ENCODE results near the gene PLEKHN1. TPM values are rescaled to one million over a fixed set of nuclear protein-coding genes. Genes with fewer than 3 reads are reported as not detected.
A peak's percentile ranks its signal among the peaks of the same experiment; 100 is the strongest.
"Not testable (repeated sequence)": the region's sequence is repeated elsewhere in the genome, so short reads cannot be mapped to it uniquely, and the experiment has no call there.

PLEKHN1 gene
- total RNA-seq, 1 experiment from 2014 or later: 7.9 TPM

DNA sequence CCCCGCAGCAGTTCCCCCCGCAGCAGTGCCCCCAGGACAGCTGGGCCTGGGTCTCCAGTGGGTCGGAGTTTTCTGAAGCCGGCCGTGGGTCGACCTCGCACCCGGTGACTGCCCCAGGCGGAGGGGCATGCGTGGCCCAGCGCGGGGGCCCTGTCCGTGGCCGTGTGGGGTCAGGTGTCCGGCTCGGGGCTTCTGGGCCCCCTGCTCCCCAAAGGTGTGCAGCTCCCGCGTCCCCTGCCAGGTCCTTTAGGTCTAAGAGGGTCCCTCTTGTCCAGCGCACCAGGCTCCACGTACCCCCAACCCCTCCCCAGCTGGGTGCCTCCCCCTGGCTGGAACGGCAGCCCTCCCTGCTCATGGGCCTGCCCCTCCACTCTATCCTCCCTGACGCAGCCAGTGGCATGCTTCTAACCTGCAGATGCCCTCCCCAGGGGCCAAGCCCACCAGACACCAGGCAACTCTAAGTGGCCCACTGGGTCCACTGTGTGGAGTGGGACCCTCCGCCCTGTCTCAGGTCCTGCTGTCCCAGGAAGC is 39.6 kb downstream of the PLEKHN1 start:
- no peaks in the 10 kb centered on the region for H3K27me3 Mint-ChIP-seq (ENCODE audit: insufficient read depth, unreplicated experiment)
- peaks cover 7% of the 10 kb centered on the region for H3K4me1 Mint-ChIP-seq (ENCODE audit: insufficient read depth, unreplicated experiment)
- ChIA-PET POLR2A (interaction anchor here (1.4 kb wide), 1 partner anchor 7 kb away, joined by 3 read pairs; the partner anchor contains the start of gene ISG15), CTCF (interaction anchor here (1.5 to 2.0 kb wide), 3 partner anchors 9 to 22 kb away, joined by 4 to 7 read pairs (median 5); no protein-coding TSS in a partner anchor)
- DNase-seq (ENCODE audit: unreplicated experiment): no peak
- no peaks in the 10 kb centered on the region for H3K36me3 Mint-ChIP-seq (ENCODE audit: insufficient read depth, unreplicated experiment)
- H3K27ac Mint-ChIP-seq (ENCODE audit: low read depth, unreplicated experiment): no peak overlapping the region
- TF ChIP-seq, protein P1, sequence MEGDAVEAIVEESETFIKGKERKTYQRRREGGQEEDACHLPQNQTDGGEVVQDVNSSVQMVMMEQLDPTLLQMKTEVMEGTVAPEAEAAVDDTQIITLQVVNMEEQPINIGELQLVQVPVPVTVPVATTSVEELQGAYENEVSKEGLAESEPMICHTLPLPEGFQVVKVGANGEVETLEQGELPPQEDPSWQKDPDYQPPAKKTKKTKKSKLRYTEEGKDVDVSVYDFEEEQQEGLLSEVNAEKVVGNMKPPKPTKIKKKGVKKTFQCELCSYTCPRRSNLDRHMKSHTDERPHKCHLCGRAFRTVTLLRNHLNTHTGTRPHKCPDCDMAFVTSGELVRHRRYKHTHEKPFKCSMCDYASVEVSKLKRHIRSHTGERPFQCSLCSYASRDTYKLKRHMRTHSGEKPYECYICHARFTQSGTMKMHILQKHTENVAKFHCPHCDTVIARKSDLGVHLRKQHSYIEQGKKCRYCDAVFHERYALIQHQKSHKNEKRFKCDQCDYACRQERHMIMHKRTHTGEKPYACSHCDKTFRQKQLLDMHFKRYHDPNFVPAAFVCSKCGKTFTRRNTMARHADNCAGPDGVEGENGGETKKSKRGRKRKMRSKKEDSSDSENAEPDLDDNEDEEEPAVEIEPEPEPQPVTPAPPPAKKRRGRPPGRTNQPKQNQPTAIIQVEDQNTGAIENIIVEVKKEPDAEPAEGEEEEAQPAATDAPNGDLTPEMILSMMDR (IDR thresholded peaks at IDR 0.05; ENCODE audit: unreplicated experiment): no peak
- H3K4me3 Mint-ChIP-seq (ENCODE audit: unreplicated experiment): no peak overlapping the region
- no TSS peak for BruUV-seq (replicated peaks)
- H3K9me3 Mint-ChIP-seq (ENCODE audit: unreplicated experiment): no peaks in the 10 kb centered on the region
- intact Hi-C loops (cut with micrococcal nuclease): no loop called here

DNA sequence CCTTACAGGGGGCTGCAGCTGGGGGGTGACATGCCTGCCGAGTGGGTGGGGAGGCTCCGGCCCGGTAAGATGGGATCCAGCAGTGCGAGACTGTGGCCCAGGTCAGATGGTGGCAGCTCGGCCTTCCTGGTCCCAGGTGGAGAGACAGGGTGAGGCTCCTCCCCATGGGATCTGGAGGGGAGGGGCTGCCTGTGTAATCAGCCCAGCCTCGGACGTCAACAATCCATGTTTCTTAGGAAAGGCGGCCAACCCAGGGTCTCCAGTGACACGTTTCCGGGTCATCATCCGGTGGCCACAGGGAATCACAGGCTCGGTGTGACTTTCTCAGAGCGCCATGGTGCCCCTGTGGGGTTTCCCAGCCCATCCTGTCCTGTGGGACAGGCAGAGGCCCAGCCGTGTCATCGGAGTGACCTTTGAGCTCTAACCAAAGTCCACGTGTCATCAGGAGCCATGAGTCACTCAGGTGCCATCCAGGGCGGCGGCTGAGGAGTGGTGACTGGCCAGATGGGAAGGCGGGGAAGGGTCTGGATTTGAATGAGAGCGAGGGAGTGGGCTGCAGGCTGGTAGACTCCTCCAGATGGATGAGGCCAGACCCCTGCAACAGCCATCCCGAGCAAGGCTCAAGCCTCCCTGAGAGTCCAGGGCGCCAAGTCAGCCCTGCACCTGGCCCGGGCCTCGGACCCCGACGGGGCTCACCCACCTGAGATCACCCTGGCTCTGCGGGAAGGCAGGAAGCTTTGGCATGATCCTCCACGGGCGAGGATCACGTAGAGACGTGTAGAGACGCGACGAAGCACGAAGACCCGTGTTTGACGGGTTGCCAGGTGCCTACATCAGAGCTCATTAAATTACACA is 40.2 kb downstream of the PLEKHN1 start:
- Mint-ChIP-seq H3K27me3 (ENCODE audit: insufficient read depth, unreplicated experiment) (no peaks in the 10 kb centered on the region), H3K4me3 (ENCODE audit: unreplicated experiment) (no peak overlapping the region), H3K36me3 (ENCODE audit: insufficient read depth, unreplicated experiment) (no peaks in the 10 kb centered on the region), H3K4me1 (ENCODE audit: insufficient read depth, unreplicated experiment) (peaks cover 5% of the 10 kb centered on the region), H3K27ac (ENCODE audit: low read depth, unreplicated experiment) (no peak overlapping the region), H3K9me3 (ENCODE audit: unreplicated experiment) (no peaks in the 10 kb centered on the region)
- ChIA-PET CTCF (interaction anchor here (1.5 to 2.0 kb wide), 3 partner anchors 8 to 22 kb away, joined by 4 to 7 read pairs (median 5); no protein-coding TSS in a partner anchor), POLR2A (interaction anchor here (0.6 kb wide), 1 partner anchor 23 kb away, joined by 3 read pairs; no protein-coding TSS in a partner anchor)
- intact Hi-C loops (cut with micrococcal nuclease): no loop called here
- TF ChIP-seq, protein P1 (IDR thresholded peaks at IDR 0.05; ENCODE audit: unreplicated experiment): no peak
- no TSS peak for BruUV-seq (replicated peaks)
- DNase-seq (ENCODE audit: unreplicated experiment): no peak

DNA sequence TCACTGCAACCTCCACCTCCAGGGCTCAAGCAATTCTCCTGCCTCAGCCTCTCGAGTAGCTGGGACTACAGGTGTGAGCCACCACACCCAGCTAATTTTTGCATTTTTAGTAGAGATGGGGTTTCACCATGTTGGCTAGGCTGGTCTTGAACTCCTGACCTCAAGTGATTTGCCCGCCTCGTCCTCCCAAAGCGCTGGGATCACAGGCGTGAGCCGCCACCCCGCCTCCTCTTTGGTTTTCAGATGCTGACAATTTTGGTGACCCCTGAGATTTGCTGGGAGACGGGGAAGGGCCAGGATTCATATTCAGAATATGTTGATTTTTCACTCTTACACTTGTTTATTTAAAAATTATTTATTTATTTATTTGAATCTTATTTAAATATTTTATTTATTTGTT is 43.8 kb downstream of the PLEKHN1 start:
- peaks cover 16% of the 10 kb centered on the region for H3K36me3 Mint-ChIP-seq (ENCODE audit: insufficient read depth, unreplicated experiment)
- POLR2A ChIA-PET: interaction anchor here (0.6 to 1.3 kb wide), 2 partner anchors 11 to 305 kb away, joined by 3 to 6 read pairs; no protein-coding TSS in a partner anchor
- H3K4me3 Mint-ChIP-seq (ENCODE audit: unreplicated experiment); H3K4me1 Mint-ChIP-seq (ENCODE audit: insufficient read depth, unreplicated experiment); H3K27me3 Mint-ChIP-seq (ENCODE audit: insufficient read depth, unreplicated experiment); intact Hi-C loops (cut with micrococcal nuclease); H3K9me3 Mint-ChIP-seq (ENCODE audit: unreplicated experiment); DNase-seq (ENCODE audit: unreplicated experiment); H3K27ac Mint-ChIP-seq (ENCODE audit: low read depth, unreplicated experiment); BruUV-seq (replicated peaks): not testable (repeated sequence)
- CTCF ChIA-PET: interaction anchor here (1.5 kb wide), 1 partner anchor 54 kb away, joined by 4 read pairs; no protein-coding TSS in a partner anchor

DNA sequence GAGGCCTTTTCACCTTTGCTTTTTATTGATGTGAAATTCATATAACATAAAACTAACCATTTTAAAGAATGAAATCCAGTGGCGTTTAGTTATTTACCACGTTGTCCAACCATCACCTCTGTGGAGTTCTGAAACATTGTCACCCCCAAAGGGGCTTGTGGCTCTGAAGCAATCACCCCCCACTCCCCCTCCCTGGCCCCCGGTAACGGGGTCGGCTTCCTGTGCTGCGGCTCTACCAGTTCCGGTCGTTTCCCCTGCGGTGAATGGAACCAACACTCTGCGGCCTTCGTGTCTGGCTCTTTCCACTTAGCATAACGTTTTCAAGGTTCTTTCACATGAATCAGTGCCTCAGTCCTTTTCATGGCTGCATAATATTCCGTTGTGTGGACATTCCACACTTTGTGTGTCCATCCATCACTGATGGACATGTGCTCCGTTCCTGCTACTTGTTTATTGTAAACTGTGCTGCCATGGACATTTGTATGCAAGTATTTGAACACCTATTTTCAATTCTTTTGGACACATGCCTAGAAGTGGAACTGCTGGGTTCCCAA is 45.2 kb downstream of the PLEKHN1 start:
- TF ChIP-seq, protein P1 (IDR thresholded peaks at IDR 0.05; ENCODE audit: unreplicated experiment): no peak
- DNase-seq (ENCODE audit: unreplicated experiment): no peak
- no peaks in the 10 kb centered on the region for H3K9me3 Mint-ChIP-seq (ENCODE audit: unreplicated experiment)
- H3K36me3 Mint-ChIP-seq (ENCODE audit: insufficient read depth, unreplicated experiment): peaks cover 16% of the 10 kb centered on the region
- POLR2A ChIA-PET: interaction anchor here (1.3 kb wide), 1 partner anchor 13 kb away, joined by 3 read pairs; no protein-coding TSS in a partner anchor
- no peak overlapping the region for H3K4me3 Mint-ChIP-seq (ENCODE audit: unreplicated experiment)
- H3K27me3 Mint-ChIP-seq (ENCODE audit: insufficient read depth, unreplicated experiment): no peaks in the 10 kb centered on the region
- no peak overlapping the region for H3K27ac Mint-ChIP-seq (ENCODE audit: low read depth, unreplicated experiment)
- no TSS peak for BruUV-seq (replicated peaks)
- peaks cover 9% of the 10 kb centered on the region for H3K4me1 Mint-ChIP-seq (ENCODE audit: insufficient read depth, unreplicated experiment)
- intact Hi-C loops (cut with micrococcal nuclease): no loop called here
- CTCF ChIA-PET: no interaction called here

DNA sequence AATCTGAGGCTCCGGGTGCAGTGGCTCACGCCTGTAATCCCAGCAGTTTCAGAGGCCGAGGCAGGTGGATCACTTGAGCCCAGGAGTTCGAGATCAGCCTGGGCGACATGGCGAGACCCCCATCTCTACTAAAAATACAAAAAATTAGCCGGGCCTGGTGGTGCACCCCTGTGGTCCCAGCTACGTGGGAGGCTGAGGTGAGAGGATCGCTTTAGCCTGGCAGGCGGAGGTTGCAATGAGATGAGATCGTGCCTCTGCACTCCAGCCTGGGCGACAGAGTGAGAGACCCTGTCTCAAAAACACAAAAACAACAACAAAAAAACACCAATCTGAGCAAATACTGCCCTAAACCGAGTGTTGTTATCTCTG is 46.4 kb downstream of the PLEKHN1 start:
- H3K27me3 Mint-ChIP-seq (ENCODE audit: insufficient read depth, unreplicated experiment); H3K9me3 Mint-ChIP-seq (ENCODE audit: unreplicated experiment); intact Hi-C loops (cut with micrococcal nuclease); DNase-seq (ENCODE audit: unreplicated experiment); H3K4me1 Mint-ChIP-seq (ENCODE audit: insufficient read depth, unreplicated experiment): not testable (repeated sequence)
- Mint-ChIP-seq H3K4me3 (ENCODE audit: unreplicated experiment) (peak overlapping the region; percentile 91), H3K36me3 (ENCODE audit: insufficient read depth, unreplicated experiment) (peaks cover 16% of the 10 kb centered on the region), H3K27ac (ENCODE audit: low read depth, unreplicated experiment) (peak overlapping the region; percentile 94)
- CTCF ChIA-PET: interaction anchor here (1.8 to 7.3 kb wide), 3 partner anchors 11 to 51 kb away, joined by 5 to 65 read pairs (median 18); no protein-coding TSS in a partner anchor
- BruUV-seq (replicated peaks): TSS peak; percentile 62
- POLR2A ChIA-PET: interaction anchor here (0.9 to 1.5 kb wide), 8 partner anchors 8 to 395 kb away, joined by 3 to 6 read pairs (median 4); partner anchors contain the start of genes HES4 and MRPL20
